Measurements from ENCODE around the gene SMPDL3B. TPM values are rescaled to one million over a fixed set of nuclear protein-coding genes. Genes with fewer than 3 reads are reported as not detected.
A peak's percentile ranks its signal among the peaks of the same experiment; 100 is the strongest.

The SMPDL3B gene
- total RNA-seq, 3 donors from 2014 or later (not counting 1 experiment from before 2014, with no cell fraction given): 0.24 to 0.88 (median 0.75) TPM

DNA sequence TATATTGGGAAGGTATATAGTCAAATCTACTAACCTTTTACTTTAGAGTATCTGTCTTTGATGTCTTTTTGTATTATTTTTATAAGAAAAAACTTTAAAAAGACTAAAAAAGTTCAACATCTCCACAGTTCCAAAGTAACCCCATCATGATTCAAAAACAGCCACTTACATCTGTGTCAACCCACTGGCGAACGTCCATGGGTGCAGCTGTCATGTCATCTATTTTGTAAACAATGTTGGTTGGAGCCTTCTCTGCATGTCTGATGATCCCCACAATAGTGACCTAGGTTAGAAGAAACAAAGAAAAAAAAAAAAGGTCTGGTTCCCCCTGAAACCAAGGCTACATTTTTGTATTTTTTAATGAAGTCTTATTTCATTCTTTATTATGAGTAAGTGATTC lies 28.0 kb upstream of the SMPDL3B start:
- DNase-seq (no peak), ATAC-seq (no peak)
- TF ChIP-seq, protein P1, sequence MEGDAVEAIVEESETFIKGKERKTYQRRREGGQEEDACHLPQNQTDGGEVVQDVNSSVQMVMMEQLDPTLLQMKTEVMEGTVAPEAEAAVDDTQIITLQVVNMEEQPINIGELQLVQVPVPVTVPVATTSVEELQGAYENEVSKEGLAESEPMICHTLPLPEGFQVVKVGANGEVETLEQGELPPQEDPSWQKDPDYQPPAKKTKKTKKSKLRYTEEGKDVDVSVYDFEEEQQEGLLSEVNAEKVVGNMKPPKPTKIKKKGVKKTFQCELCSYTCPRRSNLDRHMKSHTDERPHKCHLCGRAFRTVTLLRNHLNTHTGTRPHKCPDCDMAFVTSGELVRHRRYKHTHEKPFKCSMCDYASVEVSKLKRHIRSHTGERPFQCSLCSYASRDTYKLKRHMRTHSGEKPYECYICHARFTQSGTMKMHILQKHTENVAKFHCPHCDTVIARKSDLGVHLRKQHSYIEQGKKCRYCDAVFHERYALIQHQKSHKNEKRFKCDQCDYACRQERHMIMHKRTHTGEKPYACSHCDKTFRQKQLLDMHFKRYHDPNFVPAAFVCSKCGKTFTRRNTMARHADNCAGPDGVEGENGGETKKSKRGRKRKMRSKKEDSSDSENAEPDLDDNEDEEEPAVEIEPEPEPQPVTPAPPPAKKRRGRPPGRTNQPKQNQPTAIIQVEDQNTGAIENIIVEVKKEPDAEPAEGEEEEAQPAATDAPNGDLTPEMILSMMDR (IDR thresholded peaks at IDR 0.05): no peak
- intact Hi-C loops (cut with micrococcal nuclease): no loop called here
- Mint-ChIP-seq H3K27ac (peak overlapping the region in 1 of 2 donors; percentile 12), H3K4me1 (peaks cover 0 to 5% of the 10 kb centered on the region in 2 donors), H3K36me3 (peaks cover 8% of the 10 kb centered on the region), H3K9me3 (no peaks in the 10 kb centered on the region), H3K27me3 (ENCODE audit: low read depth in 2 of 2) (no peaks in the 10 kb centered on the region), H3K4me3 (no peak overlapping the region)
- no peak overlapping the region for H3K27ac ChIP-seq (ENCODE audit: low read length)
- H3K36me3 ChIP-seq (ENCODE audit: control insufficient read depth, insufficient read depth, low read length): peaks cover 82% of the 10 kb centered on the region
- H3K27me3 ChIP-seq (ENCODE audit: control insufficient read depth, insufficient read depth, low read length): no peaks in the 10 kb centered on the region
- 86% methylated on average over 2 of the region's 2 CpGs for WGBS (ENCODE audit: insufficient coverage)
- H3K4me3 ChIP-seq (ENCODE audit: low read length): no peak overlapping the region
- no peaks in the 10 kb centered on the region for H3K4me1 ChIP-seq (ENCODE audit: control insufficient read depth, insufficient read depth, low read length)
- H3K9me3 ChIP-seq (ENCODE audit: control insufficient read depth, insufficient read depth, low read length): no peaks in the 10 kb centered on the region

DNA sequence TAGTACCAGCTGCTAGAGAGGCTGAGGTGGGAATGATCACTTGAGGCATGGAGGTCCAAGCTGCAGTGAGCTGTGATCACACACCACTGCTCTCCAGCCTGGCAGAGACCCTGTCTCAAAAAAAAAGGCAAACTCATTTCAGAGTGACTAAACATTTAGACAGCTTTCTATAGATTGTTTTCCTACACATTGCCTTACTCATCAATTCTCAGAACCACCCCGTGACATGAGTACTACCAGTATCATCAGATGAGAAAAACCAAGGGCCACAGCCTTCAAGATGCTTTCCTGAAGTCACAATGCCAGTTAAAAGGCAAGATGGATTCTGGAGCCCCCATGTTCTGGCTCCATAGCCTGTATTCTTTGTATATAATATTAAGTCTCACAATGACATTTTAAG lies 22.4 kb upstream of the SMPDL3B start:
- peaks cover 38% of the 10 kb centered on the region for H3K36me3 ChIP-seq (ENCODE audit: control insufficient read depth, insufficient read depth, low read length)
- H3K4me1 ChIP-seq (ENCODE audit: control insufficient read depth, insufficient read depth, low read length): peaks cover 21% of the 10 kb centered on the region
- peaks cover 4% of the 10 kb centered on the region for H3K36me3 Mint-ChIP-seq
- TF ChIP-seq, protein P1 (IDR thresholded peaks at IDR 0.05): no peak
- H3K4me3 ChIP-seq (ENCODE audit: low read length): no peak overlapping the region
- DNase-seq (no peak), ATAC-seq (no peak)
- peak overlapping the region; percentile 43 to 99 for H3K27ac Mint-ChIP-seq
- intact Hi-C loops (cut with micrococcal nuclease): no loop called here
- H3K4me1 Mint-ChIP-seq: peaks cover 16% of the 10 kb centered on the region in 2 donors
- H3K4me3 Mint-ChIP-seq: peak overlapping the region; percentile 13
- no peaks in the 10 kb centered on the region for H3K9me3 Mint-ChIP-seq
- no peak overlapping the region for H3K27ac ChIP-seq (ENCODE audit: low read length)
- H3K27me3 Mint-ChIP-seq (ENCODE audit: low read depth in 2 of 2): no peaks in the 10 kb centered on the region
- no peaks in the 10 kb centered on the region for H3K27me3 ChIP-seq (ENCODE audit: control insufficient read depth, insufficient read depth, low read length)
- H3K9me3 ChIP-seq (ENCODE audit: control insufficient read depth, insufficient read depth, low read length): peaks cover 6% of the 10 kb centered on the region
- 88% methylated on average over 1 of the region's 1 CpG for WGBS (ENCODE audit: insufficient coverage)

DNA sequence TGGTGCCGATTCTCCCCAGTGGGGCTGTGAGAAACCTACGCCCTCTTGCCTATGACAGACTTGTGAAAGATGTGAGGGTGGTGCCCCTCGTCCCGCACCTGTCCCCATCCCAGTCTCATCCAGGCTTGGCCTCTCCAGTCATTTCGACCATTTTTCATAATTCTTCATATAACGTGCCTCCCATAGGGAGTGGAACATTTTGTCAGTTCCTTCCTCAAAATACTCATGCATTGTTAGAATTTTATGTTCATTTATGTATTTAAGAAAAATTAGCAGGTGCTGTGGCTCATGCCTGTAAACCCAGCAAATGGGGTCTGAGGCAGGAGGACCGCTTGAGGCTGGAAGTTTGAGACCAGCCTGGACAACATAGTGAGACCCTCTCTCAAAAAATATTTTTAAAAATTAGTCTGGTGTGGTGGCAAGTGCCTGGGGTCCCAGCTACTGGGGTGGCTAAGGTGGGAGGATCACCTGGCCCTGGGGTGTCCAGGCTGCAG lies 19.7 kb upstream of the SMPDL3B start:
- Histone ChIP-seq H3K27me3 (ENCODE audit: control insufficient read depth, insufficient read depth, low read length) (no peaks in the 10 kb centered on the region), H3K4me3 (ENCODE audit: low read length) (peak overlapping the region; percentile 80), H3K36me3 (ENCODE audit: control insufficient read depth, insufficient read depth, low read length) (peaks cover 12% of the 10 kb centered on the region), H3K27ac (ENCODE audit: low read length) (peak overlapping the region; percentile 92), H3K9me3 (ENCODE audit: control insufficient read depth, insufficient read depth, low read length) (peaks cover 6% of the 10 kb centered on the region), H3K4me1 (ENCODE audit: control insufficient read depth, insufficient read depth, low read length) (peaks cover 21% of the 10 kb centered on the region)
- Mint-ChIP-seq H3K27me3 (ENCODE audit: low read depth in 2 of 2) (peaks cover 0 to 3% of the 10 kb centered on the region in 2 donors), H3K4me3 (peak overlapping the region; percentile 98), H3K27ac (peak overlapping the region; percentile 99), H3K36me3 (no peaks in the 10 kb centered on the region), H3K9me3 (no peaks in the 10 kb centered on the region), H3K4me1 (peaks cover 16% of the 10 kb centered on the region in 2 donors)
- TF ChIP-seq, protein P1 (IDR thresholded peaks at IDR 0.05): no peak
- 53% methylated on average over 3 of the region's 7 CpGs for WGBS (ENCODE audit: insufficient coverage)
- ATAC-seq: no peak
- DNase-seq: no peak
- intact Hi-C loops (cut with micrococcal nuclease): no loop called here

GRCh38 chr1:27922272-27922671 lies 12.5 kb upstream of the SMPDL3B start:
- WGBS (ENCODE audit: insufficient coverage): 100% methylated on average over 1 of the region's 3 CpGs

More at GRCh38 chr1:27922272-27922671, 12.5 kb upstream of the SMPDL3B start:
- Histone ChIP-seq H3K4me3 (ENCODE audit: low read length) (no peak overlapping the region), H3K9me3 (ENCODE audit: control insufficient read depth, insufficient read depth, low read length) (no peaks in the 10 kb centered on the region), H3K27me3 (ENCODE audit: control insufficient read depth, insufficient read depth, low read length) (no peaks in the 10 kb centered on the region), H3K4me1 (ENCODE audit: control insufficient read depth, insufficient read depth, low read length) (no peaks in the 10 kb centered on the region), H3K27ac (ENCODE audit: low read length) (no peak overlapping the region), H3K36me3 (ENCODE audit: control insufficient read depth, insufficient read depth, low read length) (no peaks in the 10 kb centered on the region)
- no peaks in the 10 kb centered on the region for H3K9me3 Mint-ChIP-seq
- H3K27ac Mint-ChIP-seq: no peak overlapping the region
- H3K4me1 Mint-ChIP-seq: no peaks in the 10 kb centered on the region
- no peaks in the 10 kb centered on the region for H3K36me3 Mint-ChIP-seq
- intact Hi-C loops (cut with micrococcal nuclease): no loop called here
- H3K27me3 Mint-ChIP-seq (ENCODE audit: low read depth in 2 of 2): peaks cover 0 to 3% of the 10 kb centered on the region in 2 donors
- no peak overlapping the region for H3K4me3 Mint-ChIP-seq
- TF ChIP-seq, protein P1 (IDR thresholded peaks at IDR 0.05): no peak
- DNase-seq (no peak), ATAC-seq (no peak)
